Activated CD4-positive, alpha-beta memory T cell treated with anti-CD3 and anti-CD28 coated beads for 36 hours (primary cell): ENCODE results near the gene RIN3. TPM values are rescaled to one million over a fixed set of nuclear protein-coding genes. Genes with fewer than 3 reads are reported as not detected.

Source experiments
- CTCF ChIA-PET: fragments of 350-600 bp; sonication (Branson Sonifier 250); formaldehyde crosslinking; loops from one replicate; lab custom pipeline; 2021; ENCODE audit warnings: antibody characterized with exemption, inconsistent platforms; lab: Charles Lee
- POLR2A ChIA-PET: fragments of 350-600 bp; sonication (Branson Sonifier 250); formaldehyde crosslinking; loops from one replicate; lab custom pipeline; 2021; ENCODE audit warnings: antibody characterized with exemption; lab: Charles Lee
- DNase-seq: peaks from one replicate; pipeline ENCODE4 v3.0.0-alpha.2; 2020
- H3K27ac Mint-ChIP-seq: one replicate; pipeline ENCODE4 v1.8.0; 2021; ENCODE audit warnings: mixed read lengths
- H3K27me3 Mint-ChIP-seq: one replicate; pipeline ENCODE4 v1.8.0; 2021; ENCODE audit warnings: mixed read lengths
- H3K36me3 Mint-ChIP-seq: one replicate; pipeline ENCODE4 v1.8.0; 2021; ENCODE audit warnings: mixed read lengths
- H3K4me1 Mint-ChIP-seq: one replicate; pipeline ENCODE4 v1.8.0; 2021; ENCODE audit warnings: low read depth, mixed read lengths
- H3K4me3 Mint-ChIP-seq: one replicate; pipeline ENCODE4 v1.8.0; 2021; ENCODE audit warnings: mild to moderate bottlenecking, mixed read lengths
- H3K9me3 Mint-ChIP-seq: one replicate; pipeline ENCODE4 v1.8.0; 2021; ENCODE audit warnings: mixed read lengths
- intact Hi-C: fragments of 100-400 bp; cut with micrococcal nuclease; formaldehyde crosslinking; loops from one replicate; pipeline ENCODE4 v1.15.1; 2023
- total RNA-seq, 2 experiments: library from RNA; stranded (reverse); gene quantifications; one replicate each; pipeline ENCODE4 v1.2.3, GENCODE V29; 2021

Gene RIN3
- total RNA-seq, 2 experiments from 2014 or later: 17.5 to 18.8 TPM

DNA sequence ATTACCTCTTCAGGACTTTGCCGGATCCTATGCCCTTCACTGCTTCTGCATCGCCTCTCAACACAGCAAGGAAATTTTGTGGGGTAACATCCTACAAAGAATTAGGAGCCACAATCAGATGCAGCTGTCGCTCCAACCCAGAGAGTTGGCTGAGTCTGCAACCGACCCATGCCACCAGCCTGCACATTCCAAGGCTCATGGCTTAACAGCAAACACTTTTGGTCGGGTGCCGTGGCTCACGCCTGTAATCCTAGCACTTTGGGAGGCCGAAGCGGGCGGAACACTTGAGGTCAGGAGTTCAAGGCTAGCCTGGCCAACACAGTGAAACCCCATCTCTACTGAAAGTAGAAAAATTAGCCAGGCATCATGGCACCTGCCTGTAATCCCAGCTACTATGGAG, 202.6 kb downstream of the RIN3 start:
- Mint-ChIP-seq H3K4me1 (peaks cover 8% of the 10 kb centered on the region), H3K27ac (no peak overlapping the region), H3K36me3 (no peaks in the 10 kb centered on the region), H3K9me3 (no peaks in the 10 kb centered on the region), H3K4me3 (no peak overlapping the region), H3K27me3 (no peaks in the 10 kb centered on the region)
- intact Hi-C loops: no loop called here
- POLR2A ChIA-PET: no interaction called here
- DNase-seq: no peak
- CTCF ChIA-PET: interaction anchor here (10.3 kb wide), 1 partner anchor 69 kb away, joined by 142 read pairs; no protein-coding TSS in a partner anchor

DNA sequence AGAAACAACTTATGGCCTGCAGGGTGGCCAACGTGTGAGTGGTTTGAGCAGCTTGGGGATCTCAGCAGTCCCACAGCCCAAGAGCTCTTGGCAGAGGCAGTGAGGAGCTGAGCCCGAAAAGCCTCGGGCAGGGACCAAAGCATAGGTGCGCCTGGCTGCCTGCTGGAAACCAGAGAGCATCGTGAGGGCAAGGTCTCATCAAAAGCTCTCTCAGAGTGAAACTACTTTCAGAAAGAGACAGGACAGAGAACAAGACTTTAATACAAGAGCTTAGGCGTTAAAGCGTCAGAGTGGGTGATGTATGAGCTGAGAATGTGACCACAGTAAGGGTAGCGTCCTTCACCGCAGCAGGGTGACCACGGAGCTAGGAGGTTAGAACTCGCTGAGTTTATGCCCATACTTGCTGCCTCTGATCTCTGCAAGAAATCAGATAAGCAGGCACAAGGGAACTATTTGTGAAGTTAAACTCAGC, 204.0 kb downstream of the RIN3 start:
- CTCF ChIA-PET: interaction anchor here (0.6 to 10.3 kb wide), 6 partner anchors 28 to 67 kb away, joined by 3 to 142 read pairs (median 4); no protein-coding TSS in a partner anchor

DNA sequence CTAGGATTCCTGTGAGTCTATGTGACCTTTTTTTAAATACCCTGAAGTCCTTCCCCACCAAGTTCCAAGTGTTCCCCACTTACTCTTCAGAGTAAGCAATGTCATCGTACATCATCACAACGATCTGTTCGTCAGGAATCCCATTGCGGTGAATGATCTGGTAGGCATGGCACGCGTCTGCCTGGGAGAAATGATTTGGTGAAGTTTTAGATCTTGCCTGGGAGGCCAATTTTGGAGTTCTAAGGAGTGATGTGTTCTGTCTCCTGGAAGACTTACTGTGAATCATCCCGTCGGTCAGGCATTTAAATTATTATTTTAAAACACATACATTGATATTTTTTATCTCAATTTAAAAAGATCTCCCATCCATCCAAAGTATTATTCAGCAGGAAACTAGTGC, 205.1 kb downstream of the RIN3 start:
- Mint-ChIP-seq H3K9me3 (no peaks in the 10 kb centered on the region), H3K27me3 (peaks cover 2% of the 10 kb centered on the region), H3K27ac (no peak overlapping the region), H3K4me1 (peaks cover 8% of the 10 kb centered on the region), H3K36me3 (no peaks in the 10 kb centered on the region), H3K4me3 (no peak overlapping the region)
- CTCF ChIA-PET: interaction anchor here (1.4 to 10.3 kb wide), 2 partner anchors 49 to 66 kb away, joined by 3 to 142 read pairs; no protein-coding TSS in a partner anchor
- DNase-seq: no peak
- intact Hi-C loops: no loop called here
- POLR2A ChIA-PET: no interaction called here

More for the DNA sequence above, 204.0 kb downstream of the RIN3 start:
- Mint-ChIP-seq H3K27me3 (peaks cover 2% of the 10 kb centered on the region), H3K9me3 (no peaks in the 10 kb centered on the region), H3K36me3 (no peaks in the 10 kb centered on the region), H3K4me1 (peaks cover 8% of the 10 kb centered on the region), H3K4me3 (no peak overlapping the region), H3K27ac (no peak overlapping the region)
- intact Hi-C loops: no loop called here
- POLR2A ChIA-PET: interaction anchor here (1.0 kb wide), 1 partner anchor 13 kb away, joined by 4 read pairs; no protein-coding TSS in a partner anchor
- peak; percentile 58 for DNase-seq

DNA sequence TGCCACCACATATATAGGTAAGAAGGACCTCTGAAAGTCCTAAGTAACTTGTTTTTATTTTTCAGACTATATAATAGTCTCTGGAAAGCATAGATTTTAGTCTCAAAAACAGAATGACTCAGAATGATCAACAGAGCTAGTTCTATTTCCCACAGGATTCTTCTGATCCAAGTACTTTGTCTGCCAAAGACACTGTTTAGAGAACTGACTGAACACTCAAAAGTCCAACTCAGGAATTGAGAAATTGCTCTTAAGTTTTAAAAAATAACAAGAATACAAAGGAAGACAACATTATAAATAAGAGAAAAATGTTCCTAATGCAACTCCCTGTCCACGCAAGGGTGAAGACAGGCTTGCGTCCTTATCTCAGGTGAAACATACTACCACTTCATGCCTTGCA, 205.8 kb downstream of the RIN3 start:
- POLR2A ChIA-PET: no interaction called here
- Mint-ChIP-seq H3K36me3 (no peaks in the 10 kb centered on the region), H3K9me3 (no peaks in the 10 kb centered on the region)

GRCh38 chr14:92719890-92720323, 206.3 kb downstream of the RIN3 start:
- no peak for DNase-seq
- H3K36me3 Mint-ChIP-seq: no peaks in the 10 kb centered on the region
- no peak overlapping the region for H3K27ac Mint-ChIP-seq
- no peak overlapping the region for H3K4me3 Mint-ChIP-seq
- POLR2A ChIA-PET: no interaction called here
- CTCF ChIA-PET: interaction anchor here (1.2 to 1.6 kb wide), 2 partner anchors 64 to 419 kb away, joined by 3 to 4 read pairs; no protein-coding TSS in a partner anchor
- peaks cover 2% of the 10 kb centered on the region for H3K27me3 Mint-ChIP-seq
- H3K9me3 Mint-ChIP-seq: no peaks in the 10 kb centered on the region
- H3K4me1 Mint-ChIP-seq: peaks cover 8% of the 10 kb centered on the region
- intact Hi-C loops: no loop called here

More for the DNA sequence above, 205.8 kb downstream of the RIN3 start:
- intact Hi-C loops: no loop called here
- Mint-ChIP-seq H3K4me1 (peaks cover 8% of the 10 kb centered on the region), H3K27ac (no peak overlapping the region), H3K4me3 (no peak overlapping the region), H3K27me3 (peaks cover 2% of the 10 kb centered on the region)
- CTCF ChIA-PET: interaction anchor here (1.2 kb wide), 1 partner anchor 65 kb away, joined by 4 read pairs; no protein-coding TSS in a partner anchor
- DNase-seq: no peak

- ChIA-PET POLR2A (no interaction called here), CTCF (interaction anchor here (1.4 kb wide), 1 partner anchor 10 kb away, joined by 4 read pairs; no protein-coding TSS in a partner anchor)
- DNase-seq: no peak
- intact Hi-C loops: no loop called here
- peaks cover 18% of the 10 kb centered on the region for H3K4me1 Mint-ChIP-seq
- no peak overlapping the region for H3K27ac Mint-ChIP-seq
- peaks cover 4% of the 10 kb centered on the region for H3K9me3 Mint-ChIP-seq
- H3K4me3 Mint-ChIP-seq: no peak overlapping the region
- peaks cover 13% of the 10 kb centered on the region for H3K27me3 Mint-ChIP-seq
- H3K36me3 Mint-ChIP-seq: peaks cover 6% of the 10 kb centered on the region
Observed at GRCh38 chr14:92724516-92725340, 211.1 kb downstream of the RIN3 start.

DNA sequence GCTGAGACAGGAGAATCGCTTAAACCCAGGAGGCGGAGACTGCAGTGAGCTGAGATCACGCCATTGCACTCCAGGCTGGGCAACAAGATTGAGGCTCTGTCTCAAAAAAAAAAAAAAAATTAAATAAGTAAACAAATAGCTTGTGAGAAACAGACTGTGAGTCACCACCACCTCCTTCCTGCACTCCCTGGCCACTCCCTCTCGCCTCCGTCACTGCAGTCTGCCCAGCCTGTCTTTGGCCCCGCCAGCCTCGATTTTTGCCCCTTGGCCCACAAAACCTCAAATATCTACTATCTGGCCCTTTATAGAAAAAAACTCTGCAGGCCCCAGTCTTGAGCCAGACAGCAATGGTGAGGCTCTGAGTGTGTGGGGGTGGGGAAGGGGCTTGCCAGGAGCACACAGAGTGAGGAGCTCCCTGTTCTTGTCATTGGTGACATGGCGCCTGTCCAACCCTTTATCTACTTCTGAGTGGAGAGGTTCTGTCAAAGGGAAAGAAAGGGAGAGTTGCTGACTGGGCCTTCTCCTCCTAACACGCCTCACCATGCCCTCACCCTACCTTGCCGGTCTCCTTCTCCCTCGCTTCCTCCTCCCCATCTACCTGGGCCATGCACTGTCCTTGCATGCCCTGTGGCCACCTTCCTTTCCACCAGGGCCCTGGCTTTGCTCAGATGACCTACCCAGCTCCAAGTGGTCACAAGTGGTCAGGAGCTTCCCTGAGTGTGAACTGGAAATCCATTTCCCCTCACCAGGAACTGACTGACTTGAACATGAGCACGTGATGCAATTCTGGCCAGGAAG, 212.8 kb downstream of the RIN3 start:
- peak; percentile 47 for DNase-seq
- intact Hi-C loops: no loop called here
- peaks cover 8% of the 10 kb centered on the region for H3K36me3 Mint-ChIP-seq
- no peak overlapping the region for H3K4me3 Mint-ChIP-seq
- H3K27ac Mint-ChIP-seq: no peak overlapping the region
- peaks cover 17% of the 10 kb centered on the region for H3K27me3 Mint-ChIP-seq
- peaks cover 4% of the 10 kb centered on the region for H3K9me3 Mint-ChIP-seq
- peaks cover 24% of the 10 kb centered on the region for H3K4me1 Mint-ChIP-seq
- POLR2A ChIA-PET: interaction anchor here (0.7 kb wide), 1 partner anchor 339 kb away, joined by 3 read pairs; no protein-coding TSS in a partner anchor
- CTCF ChIA-PET: interaction anchor here (0.6 to 1.4 kb wide), 6 partner anchors 11 to 583 kb away, joined by 3 to 6 read pairs (median 4); no protein-coding TSS in a partner anchor

- peaks cover 10% of the 10 kb centered on the region for H3K9me3 Mint-ChIP-seq
- ChIA-PET CTCF (interaction anchor here (0.6 to 1.3 kb wide), 3 partner anchors 13 to 582 kb away, joined by 3 to 6 read pairs (median 5); no protein-coding TSS in a partner anchor), POLR2A (no interaction called here)
- no peak overlapping the region for H3K27ac Mint-ChIP-seq
- no peak overlapping the region for H3K4me3 Mint-ChIP-seq
- H3K4me1 Mint-ChIP-seq: peaks cover 24% of the 10 kb centered on the region
- peaks cover 13% of the 10 kb centered on the region for H3K36me3 Mint-ChIP-seq
- intact Hi-C loops: no loop called here
- peaks cover 20% of the 10 kb centered on the region for H3K27me3 Mint-ChIP-seq
- no peak for DNase-seq
Observed at GRCh38 chr14:92726933-92727262, 213.3 kb downstream of the RIN3 start.

DNA sequence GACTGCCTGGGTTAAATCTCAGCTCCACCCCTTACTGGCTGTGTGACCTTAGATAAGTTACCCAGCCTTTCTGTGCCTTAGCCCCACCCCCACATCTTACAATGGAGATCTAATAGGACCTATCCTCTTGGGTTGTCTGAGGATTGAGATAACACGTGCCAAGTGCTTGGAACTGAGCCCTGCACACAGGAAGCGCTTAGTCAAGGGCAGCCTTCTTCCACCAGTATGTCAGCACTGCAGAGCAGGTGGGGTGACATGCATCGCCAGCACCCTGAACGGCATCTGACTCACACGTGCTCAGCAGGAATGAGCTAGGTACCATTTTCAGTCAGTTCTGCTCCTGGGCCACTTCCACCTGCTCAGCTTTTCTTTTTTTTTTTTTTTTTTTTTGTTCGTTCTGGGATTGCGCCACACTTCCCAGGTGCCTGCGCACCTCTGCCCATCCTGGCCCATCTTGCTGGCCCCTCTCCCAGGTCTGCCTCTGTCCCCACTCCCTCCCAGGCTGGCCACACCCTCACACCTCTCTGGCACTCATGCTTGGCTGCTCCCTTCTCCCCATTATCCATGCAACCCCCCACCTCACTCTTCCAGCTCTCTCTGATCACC, 215.3 kb downstream of the RIN3 start:
- no peak overlapping the region for H3K4me3 Mint-ChIP-seq
- intact Hi-C loops: no loop called here
- ChIA-PET POLR2A (interaction anchor here (1.3 to 1.6 kb wide), 4 partner anchors 39 to 52 kb away, joined by 4 to 7 read pairs (median 6); no protein-coding TSS in a partner anchor), CTCF (interaction anchor here (0.9 to 2.1 kb wide), 2 partner anchors 44 to 56 kb away, joined by 3 to 6 read pairs; no protein-coding TSS in a partner anchor)
- H3K27me3 Mint-ChIP-seq: peaks cover 22% of the 10 kb centered on the region
- peak; percentile 85 for DNase-seq
- peaks cover 10% of the 10 kb centered on the region for H3K9me3 Mint-ChIP-seq
- H3K36me3 Mint-ChIP-seq: peaks cover 22% of the 10 kb centered on the region
- H3K4me1 Mint-ChIP-seq: peaks cover 24% of the 10 kb centered on the region
- H3K27ac Mint-ChIP-seq: peak overlapping the region; percentile 11

- H3K27ac Mint-ChIP-seq: peak overlapping the region; percentile 59
- ChIA-PET CTCF (interaction anchor here (1.0 to 1.4 kb wide), 3 partner anchors 21 to 144 kb away, joined by 3 to 4 read pairs (median 3); no protein-coding TSS in a partner anchor), POLR2A (interaction anchor here (1.0 to 1.6 kb wide), 5 partner anchors 12 to 51 kb away, joined by 3 to 7 read pairs (median 5); no protein-coding TSS in a partner anchor)
- intact Hi-C loops: loop anchor here (1.0 to 2.0 kb wide), 2 partner anchors 19 to 39 kb away; partner anchors contain the start of gene LGMN
- DNase-seq: peak; percentile 62
- H3K4me1 Mint-ChIP-seq: peaks cover 24% of the 10 kb centered on the region
- no peak overlapping the region for H3K4me3 Mint-ChIP-seq
- peaks cover 22% of the 10 kb centered on the region for H3K27me3 Mint-ChIP-seq
- peaks cover 22% of the 10 kb centered on the region for H3K36me3 Mint-ChIP-seq
- H3K9me3 Mint-ChIP-seq: peaks cover 10% of the 10 kb centered on the region
Observed at GRCh38 chr14:92729634-92730358, 216.2 kb downstream of the RIN3 start.
